Kidney epithelial cell (primary cell): Measurements from ENCODE around the gene HOXC12. TPM values are rescaled to one million over a fixed set of nuclear protein-coding genes. Genes with fewer than 3 reads are reported as not detected.

Experiments used
- DNase-seq: peaks from one replicate; pipeline ENCODE4 v3.0.0-alpha.2; 2010; ENCODE audit warnings: low read depth
- H3K27me3 ChIP-seq: 2 replicates; pipeline ENCODE4 v1.6.0; 2011; ENCODE audit warnings: low read length; ENCODE audit not compliant: control insufficient read depth, insufficient read depth
- H3K36me3 ChIP-seq: 2 replicates; pipeline ENCODE4 v1.5.1; 2011; ENCODE audit warnings: low read length; ENCODE audit not compliant: control insufficient read depth, insufficient read depth
- H3K4me3 ChIP-seq: 2 replicates; pipeline ENCODE4 v1.5.1; 2011; ENCODE audit warnings: low read depth, mild to moderate bottlenecking, control low read depth, low read length
- total RNA-seq: library from RNA; depleted of rRNA; stranded (reverse); fragments of >200 nt; gene quantifications from 2 replicates; pipeline ENCODE4 v1.2.3, GENCODE V29; 2015
- TF ChIP-seq, protein P1 (sequence below): IDR thresholded peaks from 2 replicates; pipeline ENCODE4 v1.5.1; 2011; ENCODE audit warnings: mild to moderate bottlenecking, moderate library complexity, low read length, control low read depth, inconsistent platforms; ENCODE audit not compliant: insufficient read depth, poor library complexity, severe bottlenecking

Gene HOXC12
- not detected in 2 replicates for total RNA-seq

GRCh38 chr12:53954694-53955035 lies at the start of gene HOXC12:
Gene HOXC12 (plus strand): TSS chr12:53954903. CDS start chr12:53954930, 27 bp downstream.
- TF ChIP-seq, protein P1, sequence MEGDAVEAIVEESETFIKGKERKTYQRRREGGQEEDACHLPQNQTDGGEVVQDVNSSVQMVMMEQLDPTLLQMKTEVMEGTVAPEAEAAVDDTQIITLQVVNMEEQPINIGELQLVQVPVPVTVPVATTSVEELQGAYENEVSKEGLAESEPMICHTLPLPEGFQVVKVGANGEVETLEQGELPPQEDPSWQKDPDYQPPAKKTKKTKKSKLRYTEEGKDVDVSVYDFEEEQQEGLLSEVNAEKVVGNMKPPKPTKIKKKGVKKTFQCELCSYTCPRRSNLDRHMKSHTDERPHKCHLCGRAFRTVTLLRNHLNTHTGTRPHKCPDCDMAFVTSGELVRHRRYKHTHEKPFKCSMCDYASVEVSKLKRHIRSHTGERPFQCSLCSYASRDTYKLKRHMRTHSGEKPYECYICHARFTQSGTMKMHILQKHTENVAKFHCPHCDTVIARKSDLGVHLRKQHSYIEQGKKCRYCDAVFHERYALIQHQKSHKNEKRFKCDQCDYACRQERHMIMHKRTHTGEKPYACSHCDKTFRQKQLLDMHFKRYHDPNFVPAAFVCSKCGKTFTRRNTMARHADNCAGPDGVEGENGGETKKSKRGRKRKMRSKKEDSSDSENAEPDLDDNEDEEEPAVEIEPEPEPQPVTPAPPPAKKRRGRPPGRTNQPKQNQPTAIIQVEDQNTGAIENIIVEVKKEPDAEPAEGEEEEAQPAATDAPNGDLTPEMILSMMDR: no peak
- Histone ChIP-seq H3K27me3 (peaks cover 99% of the 10 kb centered on the region), H3K36me3 (no peaks in the 10 kb centered on the region), H3K4me3 (no peak within 1 kb of the TSS)
- DNase-seq: no peak

DNA sequence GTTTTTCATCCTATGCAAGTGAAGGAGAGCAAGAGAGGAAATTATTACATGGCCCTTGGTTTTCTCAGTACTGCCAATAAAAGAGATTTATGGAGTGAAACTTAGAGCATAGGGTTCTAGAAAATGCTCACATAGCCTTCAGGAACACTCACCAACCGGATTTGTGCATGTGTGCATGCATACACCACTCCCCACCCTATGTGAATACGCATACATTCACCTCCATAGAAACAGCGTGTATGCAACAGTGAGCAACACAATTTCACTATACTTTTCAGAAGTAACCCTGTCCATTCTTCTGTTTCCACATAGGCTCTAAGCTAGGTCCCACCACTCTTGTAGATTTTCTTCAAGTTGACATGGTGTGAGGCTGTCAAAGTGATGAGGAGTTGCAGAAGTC lies 47.6 kb upstream of the HOXC12 start:
- Histone ChIP-seq H3K27me3 (no peaks in the 10 kb centered on the region), H3K36me3 (no peaks in the 10 kb centered on the region), H3K4me3 (no peak overlapping the region)
- no peak for DNase-seq
- TF ChIP-seq, protein P1: no peak

DNA sequence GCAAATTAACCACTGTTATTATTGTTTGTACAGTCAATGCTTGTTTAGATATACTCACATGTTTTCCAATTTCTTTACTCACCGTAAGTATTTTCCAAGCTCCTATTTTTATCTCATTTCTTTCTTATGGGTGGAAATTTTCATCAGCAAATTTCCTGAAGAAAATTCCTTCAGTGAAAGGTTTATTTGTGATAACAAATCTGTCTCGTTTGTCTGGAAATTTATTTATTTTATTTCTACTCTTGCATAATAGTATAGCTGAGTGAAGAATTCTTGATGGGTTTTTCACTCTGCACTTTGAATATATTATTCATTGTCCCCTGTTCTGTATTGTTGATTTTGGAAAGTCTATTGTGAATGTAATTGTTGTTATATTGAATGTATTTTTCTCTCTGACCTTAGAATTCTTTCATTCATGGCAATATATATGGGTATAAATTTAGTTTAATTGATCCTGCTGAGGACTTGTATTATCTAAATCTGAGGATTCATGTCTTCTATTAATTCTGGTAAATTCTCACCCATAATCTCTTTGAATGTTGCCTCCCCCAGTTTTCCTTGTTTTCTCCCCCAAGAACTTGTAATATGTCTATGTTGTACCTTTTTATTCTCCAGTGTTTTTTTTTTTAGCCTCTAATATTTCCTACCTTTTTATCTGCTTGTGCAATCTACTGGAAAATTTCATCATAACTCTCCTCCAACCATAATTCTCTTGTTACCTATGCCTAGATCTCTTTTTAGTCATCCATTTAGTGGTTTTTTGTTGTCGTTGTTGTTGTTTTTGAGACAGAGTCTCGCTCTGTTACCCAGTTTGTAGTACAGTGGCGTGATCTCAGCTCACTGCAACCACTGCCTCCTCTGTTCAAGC lies 37.7 kb upstream of the HOXC12 start:
- no peak for DNase-seq
- TF ChIP-seq, protein P1: no peak
- Histone ChIP-seq H3K36me3 (no peaks in the 10 kb centered on the region), H3K4me3 (no peak overlapping the region), H3K27me3 (peaks cover 6% of the 10 kb centered on the region)

DNA sequence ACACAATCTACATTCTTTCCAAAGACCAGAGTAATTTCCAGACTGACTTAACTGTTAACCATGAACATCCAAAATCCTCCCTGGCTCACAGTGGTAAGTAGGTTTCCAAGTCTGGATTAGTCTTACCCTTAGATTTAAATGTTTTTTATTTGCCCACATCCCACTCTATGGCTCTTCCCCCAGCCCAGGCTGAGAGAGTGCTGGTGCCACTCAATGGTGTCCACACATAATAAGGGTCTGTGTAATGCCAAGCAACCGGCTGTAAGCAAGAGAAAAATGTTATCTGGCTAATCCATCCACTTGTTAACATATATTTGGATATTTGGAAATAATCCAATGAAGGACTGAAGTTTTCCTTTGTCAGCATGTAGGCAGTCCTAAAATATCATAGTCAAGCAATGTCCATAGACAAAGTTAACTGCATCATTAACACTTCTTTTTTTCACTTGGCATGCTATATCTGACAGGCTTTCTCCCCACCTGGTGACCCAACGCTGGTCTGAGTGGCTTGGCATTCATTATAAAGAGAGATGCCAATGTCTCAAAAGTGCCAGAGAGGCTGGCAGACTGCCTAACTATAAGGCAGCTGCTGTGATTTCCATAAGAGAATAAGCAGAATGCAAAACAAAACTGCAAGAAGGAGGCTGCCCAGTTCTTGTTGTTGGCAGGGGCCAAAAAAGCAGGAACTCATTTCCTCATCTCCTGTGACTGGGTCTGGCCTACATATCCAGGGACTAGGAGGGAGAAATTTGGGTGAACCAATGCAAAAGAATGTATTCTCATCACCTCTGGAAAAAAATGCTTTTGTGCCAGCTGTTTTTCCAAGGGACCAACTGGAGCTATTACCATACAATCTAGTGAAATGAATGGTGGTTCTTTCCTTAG lies 29.9 kb upstream of the HOXC12 start:
- TF ChIP-seq, protein P1: no peak
- no peak for DNase-seq
- Histone ChIP-seq H3K36me3 (no peaks in the 10 kb centered on the region), H3K27me3 (peaks cover 57% of the 10 kb centered on the region), H3K4me3 (no peak overlapping the region)

GRCh38 chr12:53927220-53928029 lies 27.3 kb upstream of the HOXC12 start:
- TF ChIP-seq, protein P1: no peak
- no peak overlapping the region for H3K4me3 ChIP-seq
- no peak for DNase-seq
- H3K27me3 ChIP-seq: peaks cover 75% of the 10 kb centered on the region
- H3K36me3 ChIP-seq: no peaks in the 10 kb centered on the region
